SK-N-DZ (cell line): ENCODE measurements around the gene DTX1.
"Not testable (repeated sequence)": the region's sequence is repeated elsewhere in the genome, so short reads cannot be mapped to it uniquely, and the experiment has no call there.

Experiments used
- DNase-seq: peaks from one replicate; pipeline ENCODE4 v3.0.0-alpha.2; 2015; ENCODE audit warnings: low spot score

DTX1 gene

DNA sequence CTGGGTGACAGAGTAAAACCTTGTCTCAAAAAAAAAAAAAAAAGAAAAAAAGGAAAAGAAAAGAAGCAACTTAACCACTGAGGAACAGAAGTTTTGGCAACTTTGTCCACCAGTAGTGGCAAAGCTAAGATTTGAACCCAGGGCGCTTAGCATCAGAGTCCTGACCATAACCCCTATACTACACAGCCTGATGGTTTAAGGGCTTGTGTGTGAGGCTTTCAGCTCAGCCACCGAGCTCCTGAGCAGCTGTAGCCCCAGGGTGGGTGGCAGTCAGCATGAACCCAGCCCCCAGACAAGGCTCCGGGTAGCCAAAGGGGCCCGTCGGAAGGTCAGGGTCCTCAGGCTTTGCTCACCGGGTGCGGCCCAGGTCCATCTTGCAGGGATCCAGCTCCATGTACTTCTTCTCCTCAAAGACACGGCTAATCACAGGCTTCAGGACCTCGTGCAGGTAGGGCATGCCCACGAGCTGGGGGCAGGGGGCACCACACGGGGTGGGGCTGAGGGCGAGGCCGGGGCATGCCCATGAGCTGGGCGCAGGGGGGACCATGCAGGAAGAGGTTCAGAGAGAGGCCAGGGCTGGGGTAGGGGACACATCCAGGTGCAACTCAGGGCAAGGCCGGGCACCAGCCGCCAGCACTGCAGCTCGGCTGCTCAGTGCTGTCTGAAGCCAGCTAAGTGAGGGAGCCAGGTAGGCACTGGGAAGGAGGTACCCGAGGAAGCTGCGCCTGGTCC lies 58.1 kb downstream of the DTX1 start:
- no peak for DNase-seq

DNA sequence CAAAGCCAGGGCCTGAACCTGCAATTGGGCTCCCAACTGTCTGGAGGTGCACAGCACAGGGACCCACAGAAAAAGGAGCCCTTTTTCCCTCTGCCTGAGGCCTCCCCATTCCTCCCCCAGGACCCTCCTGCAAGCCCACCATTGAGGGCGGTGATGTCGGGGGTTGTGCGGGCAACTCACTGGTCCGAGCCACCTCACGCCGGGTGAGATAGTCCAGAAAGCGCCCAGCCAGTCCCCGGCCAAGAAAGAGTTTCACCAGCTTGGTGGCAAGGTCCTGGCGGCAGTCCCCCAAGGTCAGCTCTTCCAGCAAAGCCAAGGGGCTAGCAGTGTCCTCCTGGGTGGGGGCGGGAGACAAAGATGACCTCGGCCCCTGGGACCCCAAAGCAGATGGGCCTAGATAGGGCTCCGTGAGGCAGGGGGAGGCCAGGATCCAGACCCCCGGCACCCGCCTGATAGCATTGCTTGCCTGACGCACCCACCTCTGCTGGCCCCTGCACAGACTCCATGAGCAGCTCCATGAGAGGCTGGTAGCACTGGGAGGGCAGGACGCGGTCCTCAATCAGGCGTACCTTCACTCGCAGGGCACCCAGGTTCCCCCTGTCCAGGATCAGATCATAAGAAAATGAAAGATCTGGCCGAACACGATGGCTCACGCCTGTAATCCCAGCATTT lies 59.1 kb downstream of the DTX1 start:
- DNase-seq, result no peak

DNA sequence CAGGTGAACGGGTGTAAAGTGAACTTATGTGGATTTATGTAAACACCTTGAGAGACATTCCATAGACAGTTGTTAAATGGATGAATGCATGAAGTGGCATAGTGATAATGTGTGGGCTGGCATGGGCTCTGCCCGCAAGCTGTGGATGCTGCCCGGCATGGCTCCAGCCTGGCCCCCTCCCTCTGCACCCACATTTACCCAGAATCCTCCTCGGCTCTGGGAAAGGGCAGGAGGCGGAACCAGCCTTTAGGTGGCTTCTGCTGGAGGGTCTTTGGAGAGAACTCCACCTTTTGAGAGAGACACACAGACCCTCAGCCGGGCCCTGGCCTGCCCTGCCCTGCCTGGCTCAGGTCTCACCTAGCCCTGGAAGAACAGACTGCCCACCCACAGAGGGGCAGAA lies 60.3 kb downstream of the DTX1 start:
- no peak for DNase-seq

DNA sequence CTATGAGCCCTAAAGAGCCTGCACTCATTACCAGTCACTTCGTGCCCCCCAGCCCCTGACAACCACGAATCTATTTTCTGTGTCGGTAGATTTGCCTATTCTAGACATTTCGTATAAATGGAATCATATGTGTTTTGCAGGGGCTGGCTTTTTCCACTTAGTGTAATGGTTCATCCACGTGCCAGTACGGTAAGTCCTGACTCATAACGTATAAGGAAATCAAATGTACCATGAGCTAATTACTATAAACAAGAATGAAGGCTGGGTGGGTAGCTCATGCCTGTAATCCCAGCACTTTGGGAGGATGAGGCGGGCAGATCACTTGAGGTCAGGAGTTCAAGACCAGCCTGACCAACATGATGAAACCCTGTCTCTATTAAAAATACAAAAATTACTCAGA lies 61.2 kb downstream of the DTX1 start:
- not testable (repeated sequence) for DNase-seq

DNA sequence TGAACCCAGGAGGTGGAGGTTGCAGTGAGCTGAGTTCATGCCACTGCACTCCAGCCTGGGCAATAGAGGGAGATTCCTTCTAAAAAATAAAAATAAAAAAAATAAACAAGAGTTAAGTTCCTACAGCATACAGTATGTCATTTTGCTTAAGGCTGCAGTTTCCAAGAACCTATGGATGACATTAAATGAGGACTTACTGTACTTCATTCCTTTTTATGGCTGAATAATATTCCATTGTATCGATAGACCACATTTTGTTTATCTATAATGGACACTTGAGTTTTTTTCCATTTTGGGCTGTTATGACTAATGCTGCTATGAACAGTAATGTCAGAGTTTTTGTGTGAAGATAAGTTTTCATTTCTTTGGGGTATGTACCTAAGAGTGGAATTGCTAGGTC lies 61.6 kb downstream of the DTX1 start:
- no peak for DNase-seq

DNA sequence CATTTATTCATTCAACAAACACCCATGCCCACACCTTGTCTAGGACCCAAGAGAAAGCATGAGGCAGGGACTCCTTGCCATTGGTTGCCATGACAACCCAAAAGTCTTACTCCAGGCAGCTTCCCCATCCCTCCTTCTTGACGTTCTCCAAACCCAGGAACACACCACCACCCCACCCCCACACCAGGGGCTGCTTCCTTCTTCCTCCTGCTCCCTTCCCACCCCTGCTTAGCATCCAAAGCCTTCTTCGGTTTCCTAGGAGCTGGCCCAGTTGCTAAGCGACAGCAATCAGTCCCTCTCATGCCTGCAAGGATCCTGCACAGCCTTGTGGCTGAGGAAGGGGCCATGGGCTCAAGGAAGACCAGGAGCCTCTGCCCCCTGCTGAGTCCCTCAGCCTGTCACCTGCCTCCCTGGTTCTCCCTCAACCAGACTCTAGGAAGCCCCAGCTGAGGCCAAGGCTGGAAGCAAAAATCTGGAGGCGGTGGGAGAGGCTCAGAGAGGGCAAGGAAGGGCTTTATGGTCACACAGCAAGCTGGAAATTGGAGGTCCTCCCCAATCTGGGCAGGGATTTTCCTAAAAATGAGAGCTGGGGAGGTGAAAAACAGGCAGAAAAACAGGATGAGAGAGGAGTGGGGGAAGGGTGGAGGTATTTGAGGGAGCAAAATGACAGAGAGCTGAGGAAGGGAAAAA lies 63.6 kb downstream of the DTX1 start:
- DNase-seq, result no peak

DNA sequence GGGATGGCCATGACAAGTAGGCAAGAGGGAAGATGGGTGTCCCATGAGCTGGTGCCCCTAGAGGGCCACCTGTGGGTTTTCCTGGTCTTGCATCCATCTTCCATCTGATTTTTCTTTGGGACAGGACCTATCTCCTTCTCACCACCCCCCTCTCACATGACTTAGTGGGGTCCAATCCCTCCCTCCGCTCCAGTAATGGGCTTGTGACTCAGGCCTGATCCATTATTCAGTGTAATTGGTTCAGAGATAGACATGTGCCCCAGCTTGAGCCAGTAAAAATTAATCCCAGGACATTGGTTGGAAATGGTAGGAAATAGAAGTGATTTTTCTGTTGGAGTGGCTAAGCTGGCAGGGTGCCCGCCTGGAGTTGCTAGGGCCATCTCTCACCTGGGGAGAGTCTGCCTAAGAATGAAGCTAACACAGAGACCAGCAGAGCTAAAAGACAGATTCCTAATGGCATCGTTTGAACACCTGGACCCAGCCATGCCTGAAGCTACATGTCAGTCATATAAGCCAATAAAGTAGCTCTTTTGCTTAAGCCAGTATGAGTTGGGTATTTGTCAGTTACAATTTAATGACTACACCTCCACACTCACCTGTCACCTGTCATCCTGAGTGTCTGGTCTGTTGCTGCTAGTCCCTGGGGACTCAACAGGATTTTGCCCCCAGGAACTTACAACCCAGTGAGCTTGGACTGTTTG lies 64.3 kb downstream of the DTX1 start:
- DNase-seq, result no peak

DNA sequence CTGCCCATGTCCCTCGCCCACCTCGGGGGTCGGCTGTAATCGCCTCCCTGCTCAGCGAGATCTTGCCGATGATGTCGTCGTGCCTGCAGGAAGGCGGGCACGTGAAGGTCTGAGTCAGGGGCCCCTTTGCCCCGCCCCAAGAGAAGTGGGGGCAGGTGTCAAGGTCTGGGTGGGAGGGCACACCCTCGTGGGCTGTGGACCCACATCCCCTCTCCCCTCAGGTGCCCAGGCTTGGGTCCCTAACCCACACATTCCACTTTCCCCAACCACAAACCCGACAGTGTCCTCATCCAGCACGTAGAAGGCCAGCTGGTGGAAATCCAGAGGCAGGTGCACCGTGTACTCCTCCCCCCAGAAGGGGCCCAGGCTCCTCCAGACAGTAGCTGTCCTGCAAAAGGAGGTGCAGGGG lies 71.3 kb downstream of the DTX1 start:
- DNase-seq, result no peak

DNA sequence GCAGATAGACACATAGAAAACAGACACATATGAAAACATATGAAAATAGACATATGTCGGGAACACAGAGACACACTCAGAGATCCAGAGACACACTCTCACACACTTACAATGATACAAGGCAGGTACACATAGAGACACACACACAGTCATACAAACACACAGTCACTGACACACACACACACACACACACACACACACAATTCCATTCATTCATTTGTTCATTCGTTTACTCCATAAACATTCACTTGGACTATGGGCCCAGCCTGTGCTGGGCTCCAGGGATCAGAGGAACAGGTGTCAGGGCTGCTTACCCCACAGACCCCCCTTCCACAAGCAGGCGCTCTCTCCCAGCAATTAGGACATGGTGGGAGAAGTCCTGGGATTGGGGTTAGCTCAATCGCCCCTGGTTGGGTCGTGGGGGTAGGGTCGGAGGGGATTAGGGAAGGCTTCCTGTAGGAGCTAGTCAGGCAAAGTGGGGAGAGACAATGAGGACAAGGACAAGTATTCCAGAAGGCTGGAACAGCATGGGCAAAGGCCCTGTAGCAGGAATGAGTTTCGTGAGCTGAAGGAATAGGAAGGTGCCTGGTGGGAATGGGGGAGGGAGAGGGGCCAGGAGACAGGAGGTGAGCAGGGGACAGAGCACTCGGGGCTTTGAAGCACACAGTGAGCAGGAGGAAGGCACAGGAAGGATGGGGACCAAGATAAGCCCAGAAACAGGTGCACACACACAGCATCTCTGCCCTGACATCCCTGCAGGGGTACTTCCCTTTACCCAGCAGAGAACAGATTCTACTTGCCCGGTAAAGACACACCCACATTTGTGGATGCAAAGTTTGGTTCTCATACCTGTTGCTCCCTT lies 72.5 kb downstream of the DTX1 start:
- no peak for DNase-seq

DNA sequence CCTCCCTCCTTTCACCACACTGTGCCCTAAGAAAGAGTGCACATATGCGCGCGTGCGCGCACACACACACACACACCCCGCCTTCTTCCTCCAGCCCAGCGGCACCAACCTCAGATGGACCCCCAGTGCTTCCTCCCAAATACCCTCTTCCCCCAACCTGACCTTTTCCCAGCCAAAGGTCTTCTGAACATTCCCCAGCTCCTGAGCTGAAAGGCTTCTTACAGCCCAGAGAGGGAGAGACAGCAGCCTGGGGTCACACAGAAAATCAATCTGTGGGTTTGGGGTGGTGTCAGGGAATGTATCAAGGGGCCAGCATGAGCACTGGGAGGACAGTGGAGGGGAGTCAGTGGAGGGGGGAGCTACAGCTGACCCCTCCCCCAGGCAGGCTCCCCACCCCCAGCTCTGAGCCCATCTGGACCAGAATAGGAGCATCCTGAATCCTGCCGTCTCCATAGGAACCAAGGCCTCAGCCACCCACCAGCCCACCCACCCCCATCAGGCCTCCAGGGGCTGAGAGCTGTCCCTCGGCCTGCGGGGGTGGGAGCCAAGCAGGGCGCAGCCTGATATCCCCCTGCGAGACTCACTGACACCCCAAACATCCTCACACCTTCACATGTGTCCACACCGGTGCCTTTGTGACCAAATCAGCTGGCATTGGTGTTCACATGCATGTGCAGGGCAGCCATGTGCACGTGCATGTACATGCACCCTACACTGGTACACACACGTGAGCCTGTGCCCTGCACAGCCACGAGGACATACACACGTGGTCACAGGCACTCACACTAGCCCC lies 73.3 kb downstream of the DTX1 start:
- DNase-seq, result no peak

DNA sequence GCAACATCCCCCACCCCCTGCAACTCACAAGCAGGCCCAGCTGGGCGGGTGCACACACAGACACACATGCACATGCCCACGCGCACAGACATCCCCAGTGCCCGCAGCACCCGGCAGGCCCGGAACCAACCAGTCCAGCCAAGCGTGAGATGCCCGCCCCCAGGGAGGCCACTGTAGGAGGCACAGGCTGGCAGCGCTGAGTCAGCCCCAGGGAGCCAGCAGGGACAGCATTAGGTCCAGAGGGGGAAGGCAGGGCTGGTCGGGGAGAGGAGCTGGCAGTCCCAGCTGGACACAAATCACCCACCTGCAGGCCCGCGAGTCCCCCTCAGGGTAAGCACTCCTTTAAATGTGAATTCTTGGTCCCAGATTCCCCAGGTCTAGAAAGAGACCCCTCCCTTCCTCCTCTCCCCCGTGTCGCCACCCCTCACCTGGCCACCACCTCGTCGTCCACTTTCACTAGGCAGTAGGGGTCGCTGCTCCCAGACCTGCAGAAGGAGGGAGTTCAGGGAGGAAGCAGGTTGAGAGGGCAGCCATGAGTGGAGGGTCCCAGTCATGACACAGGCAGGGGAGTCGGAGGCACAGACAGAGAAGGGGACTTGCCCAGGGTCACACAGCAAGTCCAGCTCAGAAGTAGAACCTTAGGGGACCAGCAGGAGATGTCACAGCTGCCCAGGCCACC lies 74.1 kb downstream of the DTX1 start:
- DNase-seq, result no peak

DNA sequence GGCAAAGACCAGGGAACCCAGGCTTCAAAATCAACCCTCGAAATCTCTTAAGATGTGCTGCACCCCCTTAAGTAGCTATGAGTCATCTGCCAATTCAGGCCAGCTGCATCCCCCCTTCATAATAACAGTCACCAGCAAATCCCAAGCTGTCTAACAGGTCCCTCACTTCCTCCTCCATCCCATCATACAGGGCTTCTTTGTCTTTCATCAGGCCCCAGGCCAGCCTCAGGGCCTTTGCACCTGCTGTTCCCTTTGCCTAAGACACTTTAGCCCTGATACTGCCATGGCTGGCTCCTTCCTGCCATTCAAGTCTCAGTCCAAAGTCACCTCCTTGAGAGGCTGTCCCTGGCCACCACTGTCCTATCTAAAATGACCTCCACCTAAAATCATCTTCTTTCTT lies 75.0 kb downstream of the DTX1 start:
- DNase-seq, result no peak

DNA sequence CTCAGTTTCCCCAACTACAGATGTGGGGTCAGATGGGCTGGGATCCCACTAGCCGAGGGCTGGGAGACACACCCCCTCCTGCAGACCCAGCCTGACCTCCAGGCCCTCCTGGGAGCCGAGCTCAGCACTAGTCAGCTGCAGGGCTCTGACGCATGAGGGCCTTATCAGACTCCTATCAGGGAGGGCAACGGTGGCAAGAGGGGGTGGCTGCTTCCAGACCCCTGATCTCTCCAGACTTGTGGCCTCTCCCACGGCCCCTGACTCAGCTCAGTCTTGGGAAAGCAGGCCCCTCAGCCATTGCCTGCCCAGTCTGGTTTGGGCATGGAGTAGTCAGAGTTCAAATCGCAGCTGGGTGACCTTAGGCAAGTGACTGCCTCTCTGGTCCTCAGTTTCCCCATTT lies 76.5 kb downstream of the DTX1 start:
- DNase-seq, result no peak

DNA sequence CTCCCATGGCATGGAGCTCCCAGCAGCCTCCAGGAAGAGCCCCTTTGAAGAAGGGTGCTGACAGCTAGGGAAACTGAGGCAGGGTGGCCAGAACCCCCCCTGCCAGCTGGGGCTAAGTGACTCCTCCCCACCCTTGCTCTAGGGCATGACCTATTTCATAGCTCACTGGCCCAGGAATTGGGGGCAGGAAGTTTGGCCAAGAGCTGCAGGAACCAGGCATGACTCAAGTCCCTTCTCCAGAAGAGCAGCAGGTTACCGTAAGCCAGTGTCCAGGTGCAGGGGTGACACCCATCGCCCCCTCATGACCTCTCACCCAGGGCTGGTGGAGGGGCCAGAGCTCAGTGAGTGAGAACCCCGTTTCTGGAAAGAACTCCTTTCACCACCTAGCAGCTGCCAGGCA lies 77.1 kb downstream of the DTX1 start:
- DNase-seq, result no peak

DNA sequence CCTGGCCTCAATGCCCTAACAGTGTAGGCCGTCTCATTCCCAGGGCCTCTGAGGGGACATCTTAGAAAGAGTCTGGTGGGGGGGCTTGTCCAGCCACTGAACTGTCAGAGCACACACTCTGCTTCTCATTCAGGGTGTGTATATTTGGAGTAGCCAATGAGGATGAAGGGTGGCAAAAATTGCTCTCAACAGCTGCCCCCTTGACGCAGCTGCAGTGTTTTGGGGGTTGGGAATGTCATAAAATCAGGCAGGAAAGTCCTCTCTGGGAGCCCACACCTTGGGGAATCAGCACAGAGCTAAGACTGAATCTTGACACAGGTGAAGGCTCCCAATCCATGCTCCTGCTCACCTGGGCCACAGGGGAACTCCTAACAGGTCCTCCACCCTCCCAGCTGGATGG lies 77.5 kb downstream of the DTX1 start:
- DNase-seq, result no peak

DNA sequence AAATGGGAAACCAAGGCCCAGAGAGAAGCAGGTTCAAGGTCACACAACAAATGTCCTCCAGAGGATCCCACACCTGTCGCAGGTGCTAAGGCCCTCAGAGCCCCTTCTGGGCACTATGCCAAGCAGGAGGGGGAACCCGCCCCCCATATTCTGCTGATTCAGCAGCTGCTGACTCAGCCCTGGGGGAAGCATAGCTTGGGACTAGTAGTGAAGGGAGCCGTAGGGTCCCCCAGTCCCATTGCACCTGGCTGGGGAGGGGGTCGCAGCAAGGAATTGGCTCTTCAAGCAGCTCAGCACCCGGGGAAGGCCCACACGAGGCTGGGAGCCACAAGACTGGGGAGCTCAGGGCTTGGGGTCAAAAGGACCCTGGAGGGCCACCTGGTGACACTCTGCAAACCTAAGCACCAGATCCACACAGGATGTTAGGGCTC lies 78.0 kb downstream of the DTX1 start:
- DNase-seq, result no peak

DNA sequence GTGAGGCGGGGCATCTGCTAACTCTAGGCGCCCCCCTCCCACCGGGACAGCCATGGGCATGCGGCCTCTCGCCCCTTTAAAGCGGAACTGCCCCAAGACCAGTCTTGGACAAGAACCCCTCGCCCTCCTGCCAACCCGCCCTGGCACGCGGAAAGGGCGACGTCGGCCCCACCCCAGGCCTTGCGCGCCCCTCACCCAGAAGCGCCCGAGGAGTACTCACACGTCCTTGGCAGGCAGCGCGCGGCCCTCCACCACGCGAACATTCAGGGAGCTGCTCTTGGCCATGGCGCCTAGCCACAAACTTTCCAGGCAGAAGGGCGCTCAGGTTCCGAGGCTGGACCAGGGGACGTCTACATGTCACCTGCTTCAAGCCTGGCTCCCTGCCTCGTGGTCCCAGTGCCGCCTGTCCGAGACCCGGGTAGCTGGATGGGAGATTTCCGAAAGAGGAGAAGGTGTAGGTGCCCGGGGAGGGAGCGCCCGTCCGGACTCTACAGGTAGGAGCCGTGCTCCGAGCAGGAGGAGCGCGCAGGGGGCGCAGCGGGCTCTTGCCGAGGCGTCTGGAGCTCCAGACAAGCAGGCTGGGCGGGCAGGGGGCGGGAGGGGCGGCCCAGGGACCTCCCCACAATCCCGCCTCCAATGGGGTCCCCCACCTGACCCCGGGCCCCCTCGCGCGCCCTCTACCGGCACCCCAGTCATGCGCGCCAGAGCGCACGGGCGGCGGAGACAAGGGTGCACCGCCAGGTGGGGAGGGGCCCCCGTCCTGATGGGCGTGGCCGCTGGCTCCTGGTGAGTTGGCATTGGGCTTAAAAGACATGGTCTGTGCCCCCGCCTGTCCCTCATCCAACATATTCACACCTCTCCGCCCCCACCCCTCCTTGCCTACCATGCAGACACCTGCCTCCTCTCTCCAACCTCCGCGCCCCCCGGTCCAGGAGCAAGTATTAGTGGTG lies 78.9 kb downstream of the DTX1 start, which contains the start of gene RASAL1:
Gene RASAL1, minus strand, starts transcription at position 584 of the 950 bp plus-strand sequence. Its CDS starts 299 bp downstream, at position 285.
- DNase-seq, result no peak
